ENCODE results near the gene PCNX2. TPM values are rescaled to one million over a fixed set of nuclear protein-coding genes. Genes with fewer than 3 reads are reported as not detected.
A peak's percentile ranks its signal among the peaks of the same experiment; 100 is the strongest.
"Not testable (repeated sequence)": the region's sequence is repeated elsewhere in the genome, so short reads cannot be mapped to it uniquely, and the experiment has no call there.

Gene PCNX2
- total and polyA plus RNA-seq, 8 donors, result 5.5 to 25.9 (median 8.7) TPM

DNA sequence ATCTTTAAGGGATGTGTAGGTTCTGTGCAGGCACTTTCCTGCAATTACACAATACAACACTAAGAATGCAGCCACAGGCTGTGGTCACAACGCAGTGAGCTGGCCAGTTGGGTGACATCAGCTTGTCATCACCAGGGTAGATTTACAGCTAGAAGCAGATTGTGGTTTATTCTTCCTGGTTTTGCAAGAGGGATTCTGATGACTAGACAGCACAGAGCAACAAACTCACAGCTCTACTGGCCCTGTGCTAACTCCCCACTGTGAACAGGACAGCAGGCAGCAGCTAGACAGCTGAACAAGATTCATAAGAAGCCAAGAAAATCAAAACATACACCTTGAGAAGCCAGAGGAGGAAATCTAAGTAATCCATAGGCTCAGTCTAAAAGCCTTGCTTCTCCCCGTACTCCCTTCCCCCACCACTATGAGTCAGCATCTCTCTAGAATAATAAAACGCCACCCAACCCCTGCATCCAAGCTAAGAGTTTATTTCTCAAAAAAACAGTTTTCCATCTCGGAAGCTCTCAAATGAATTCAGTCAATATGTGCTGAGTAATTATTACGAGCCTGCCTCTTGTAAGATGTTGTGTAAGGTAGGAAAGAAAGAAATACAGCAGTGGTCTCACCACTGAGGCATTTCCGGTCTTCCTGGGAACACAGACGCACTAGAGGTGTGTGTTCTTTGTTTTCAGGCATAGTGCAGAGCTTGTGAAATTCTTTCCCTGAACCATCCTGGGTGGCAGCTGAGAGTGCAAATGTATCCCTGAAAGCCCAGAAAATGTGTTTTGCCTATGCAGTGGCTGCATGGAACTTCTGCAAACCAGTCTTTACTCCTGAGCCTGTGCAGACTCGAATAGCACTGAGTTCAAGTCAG, 182.3 kb downstream of the PCNX2 start:
- WGBS, 2 donors, result 68 to 73% methylated on average over 8 of the region's 8 CpGs
- no peak overlapping the region for H3K4me3 ChIP-seq
- peak in 3 of 4 donors; percentile 79 to 91 (median 91) for ATAC-seq
- intact Hi-C loops (cut with DNase I), result no loop called here
- DNase-seq, result peak in 3 of 6 donors; percentile 7 to 64 (median 13)
- FAIRE-seq, result no peak
- peak overlapping the region in 2 of 4 donors; percentile 50 to 57 for H3K27ac ChIP-seq
- H3K36me3 ChIP-seq, result no peaks in the 10 kb centered on the region
- H3K4me1 ChIP-seq, result no peaks in the 10 kb centered on the region
- no peak for TF ChIP-seq CTCF (IDR thresholded peaks at IDR 0.05)
- no peaks in the 10 kb centered on the region for H3K9me3 ChIP-seq
- H3K27me3 ChIP-seq, result no peaks in the 10 kb centered on the region

- Histone ChIP-seq H3K4me1 (no peaks in the 10 kb centered on the region), H3K36me3 (no peaks in the 10 kb centered on the region), H3K4me3 (no peak overlapping the region), H3K27ac (peak overlapping the region in 1 of 4 donors; percentile 25), H3K27me3 (no peaks in the 10 kb centered on the region), H3K9me3 (no peaks in the 10 kb centered on the region)
- FAIRE-seq (no peak), ATAC-seq (no peak), DNase-seq (no peak)
- TF ChIP-seq CTCF (IDR thresholded peaks at IDR 0.05), result no peak
- 83 to 90% methylated on average over 6 of the region's 6 CpGs for WGBS, 2 donors
- intact Hi-C loops (cut with DNase I), result no loop called here
Measured at GRCh38 chr1:233112186-233113008, 183.1 kb downstream of the PCNX2 start.

DNA sequence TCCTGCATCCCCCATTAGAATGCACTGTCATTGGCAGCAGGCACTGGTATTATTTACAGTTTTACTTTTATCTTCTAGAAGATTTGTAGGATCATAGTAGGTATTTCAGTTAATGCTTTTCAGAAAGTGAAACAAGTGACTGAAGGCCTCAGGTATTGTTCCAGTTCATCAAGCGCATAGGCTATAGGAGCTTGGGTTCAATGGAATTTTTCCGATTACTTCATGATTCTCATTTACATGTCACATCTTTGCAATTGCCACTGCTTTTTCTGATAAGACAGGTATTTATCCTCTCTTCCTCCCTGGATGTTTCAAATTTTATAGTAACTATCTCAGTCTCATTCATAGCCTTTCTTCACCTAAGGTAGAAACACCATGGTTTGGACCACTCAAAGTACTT, 183.8 kb downstream of the PCNX2 start:
- FAIRE-seq, result no peak
- DNase-seq, result no peak
- TF ChIP-seq CTCF (IDR thresholded peaks at IDR 0.05), result no peak
- H3K9me3 ChIP-seq, result no peaks in the 10 kb centered on the region
- no peaks in the 10 kb centered on the region for H3K27me3 ChIP-seq
- WGBS, 2 donors, result 94 to 99% methylated on average over 2 of the region's 2 CpGs
- no peak for ATAC-seq
- H3K4me1 ChIP-seq, result no peaks in the 10 kb centered on the region
- H3K4me3 ChIP-seq, result no peak overlapping the region
- no peak overlapping the region for H3K27ac ChIP-seq
- no peaks in the 10 kb centered on the region for H3K36me3 ChIP-seq
- intact Hi-C loops (cut with DNase I), result no loop called here

GRCh38 chr1:233109096-233109495, 186.4 kb downstream of the PCNX2 start:
- H3K4me3 ChIP-seq, result no peak overlapping the region
- no peaks in the 10 kb centered on the region for H3K4me1 ChIP-seq
- H3K27me3 ChIP-seq, result no peaks in the 10 kb centered on the region
- no peak for TF ChIP-seq CTCF (IDR thresholded peaks at IDR 0.05)
- 82 to 89% methylated on average over 6 of the region's 6 CpGs for WGBS, 2 donors
- no peak overlapping the region for H3K27ac ChIP-seq
- H3K36me3 ChIP-seq, result no peaks in the 10 kb centered on the region
- no peak for DNase-seq
- intact Hi-C loops (cut with DNase I), result no loop called here
- no peak for ATAC-seq
- no peak for FAIRE-seq
- no peaks in the 10 kb centered on the region for H3K9me3 ChIP-seq

GRCh38 chr1:233107716-233108130, 187.8 kb downstream of the PCNX2 start:
- DNase-seq; H3K9me3 ChIP-seq; H3K4me3 ChIP-seq; FAIRE-seq; H3K4me1 ChIP-seq; H3K27me3 ChIP-seq; H3K36me3 ChIP-seq; intact Hi-C loops (cut with DNase I): not testable (repeated sequence)
- WGBS, 2 donors, result 84% methylated on average over 6 of the region's 6 CpGs
- peak in 2 of 4 donors; percentile 47 to 57 for ATAC-seq
- H3K27ac ChIP-seq, result peak overlapping the region in 1 of 4 donors; percentile 13
